T47D (cell line): ENCODE results near the gene HIP1.
A peak's percentile ranks its signal among the peaks of the same experiment; 100 is the strongest.
"Not testable (repeated sequence)": the region's sequence is repeated elsewhere in the genome, so short reads cannot be mapped to it uniquely, and the experiment has no call there.

Source experiments
- DNase-seq, 2 experiments: peaks; one replicate each; pipeline versions ENCODE4 v3.0.0 to v3.0.0-alpha.2; 2011 to 2012; ENCODE audit warnings: low read depth in 1 of 2, low spot score in 1 of 2
- JUND ChIP-seq: IDR thresholded peaks from 2 replicates; pipeline ENCODE4 v1.6.1; 2012; ENCODE audit warnings: low read depth
- in situ Hi-C: cut with HindIII; loops from 2 replicates; pipeline ENCODE4 v1.10.0; 2016; ENCODE audit warnings: low sequenced_read_pairs, low pct_unique_long_range_greater_than_20kb

HIP1 gene

GRCh38 chr7:75635036-75635435 is 103.7 kb downstream of the HIP1 start:
- in situ Hi-C loops: no loop called here
- no peak for TF ChIP-seq JUND
- DNase-seq: no peak

- DNase-seq, in situ Hi-C loops: not testable (repeated sequence)
These were observed 106.2 kb downstream of the HIP1 start for GRCh38 chr7:75632587-75632986.

- no peak for TF ChIP-seq JUND
- no peak for DNase-seq
- in situ Hi-C loops: no loop called here
These were observed 107.0 kb downstream of the HIP1 start for GRCh38 chr7:75631711-75632110.

- in situ Hi-C loops: no loop called here
- no peak for DNase-seq
- no peak for TF ChIP-seq JUND
These were observed 108.2 kb downstream of the HIP1 start for GRCh38 chr7:75630549-75630948.

GRCh38 chr7:75629044-75629443 is 109.7 kb downstream of the HIP1 start:
- no peak for TF ChIP-seq JUND
- in situ Hi-C loops: no loop called here
- no peak for DNase-seq

- in situ Hi-C loops: no loop called here
- TF ChIP-seq JUND: no peak
- no peak for DNase-seq
These were observed 110.7 kb downstream of the HIP1 start for GRCh38 chr7:75628055-75628454.

- TF ChIP-seq JUND: no peak
- no peak for DNase-seq
- in situ Hi-C loops: no loop called here
These were observed 111.8 kb downstream of the HIP1 start for GRCh38 chr7:75626954-75627353.

GRCh38 chr7:75625868-75626267 is 112.9 kb downstream of the HIP1 start:
- no peak for TF ChIP-seq JUND
- in situ Hi-C loops: no loop called here
- DNase-seq: no peak

GRCh38 chr7:75624134-75624832 is 114.5 kb downstream of the HIP1 start:
- in situ Hi-C loops: no loop called here
- DNase-seq: no peak
- no peak for TF ChIP-seq JUND

GRCh38 chr7:75623390-75624133 is 115.2 kb downstream of the HIP1 start:
- DNase-seq: no peak

GRCh38 chr7:75621124-75621523 is 117.6 kb downstream of the HIP1 start:
- TF ChIP-seq JUND: no peak
- no peak for DNase-seq
- in situ Hi-C loops: no loop called here

More at GRCh38 chr7:75623390-75624133, 115.2 kb downstream of the HIP1 start:
- TF ChIP-seq JUND: no peak
- in situ Hi-C loops: no loop called here

- in situ Hi-C loops: no loop called here
- DNase-seq: no peak
- TF ChIP-seq JUND: no peak
These were observed 119.1 kb downstream of the HIP1 start for GRCh38 chr7:75619636-75620035.

GRCh38 chr7:75617634-75618234 is 121.0 kb downstream of the HIP1 start:
- TF ChIP-seq JUND: no peak
- peak in 1 of 2 experiments; percentile 7 for DNase-seq
- in situ Hi-C loops: no loop called here
